Measurements from ENCODE around the gene SYDE2.
A peak's percentile ranks its signal among the peaks of the same experiment; 100 is the strongest.

The SYDE2 gene

GRCh38 chr1:85118751-85119150 lies 82.1 kb downstream of the SYDE2 start:
- DNase-seq, result no peak

- no peak for DNase-seq
These were observed 84.0 kb downstream of the SYDE2 start for GRCh38 chr1:85116856-85117255.

GRCh38 chr1:85115933-85116332 lies 84.9 kb downstream of the SYDE2 start:
- no peak for DNase-seq

GRCh38 chr1:85111695-85112094 lies 89.1 kb downstream of the SYDE2 start:
- DNase-seq, result no peak

GRCh38 chr1:85109475-85109874 lies 91.3 kb downstream of the SYDE2 start:
- DNase-seq, result peak; percentile 11
